GM12878 (cell line): Measurements from ENCODE around the gene GPR68. TPM values are rescaled to one million over a fixed set of nuclear protein-coding genes. Genes with fewer than 3 reads are reported as not detected.
A peak's percentile ranks its signal among the peaks of the same experiment; 100 is the strongest.

ENCODE experiments used
- ASH2L ChIP-seq: fragments of 300-600, 200-600 bp; sonication (generic); IDR thresholded peaks from 2 replicates; pipeline ENCODE4 v1.6.1; 2017; ENCODE audit warnings: low read depth, mild to moderate bottlenecking, borderline replicate concordance
- ATF7 ChIP-seq: fragments of 450-650 bp; IDR thresholded peaks from 2 replicates; pipeline ENCODE4 v1.6.1; 2016; ENCODE audit warnings: low read depth, mild to moderate bottlenecking
- DPF2 ChIP-seq: fragments of 450-650 bp; IDR thresholded peaks from 2 replicates; pipeline ENCODE4 v1.6.1; 2017; ENCODE audit warnings: mild to moderate bottlenecking
- FOXM1 ChIP-seq: IDR thresholded peaks from 2 replicates; pipeline ENCODE4 v1.6.1; 2012; ENCODE audit warnings: low read depth, mild to moderate bottlenecking, inconsistent platforms, low read length, moderate library complexity
- HCFC1 ChIP-seq: fragments of 150-350 bp; IDR thresholded peaks from 2 replicates; pipeline ENCODE4 v1.6.1; 2014; ENCODE audit warnings: low read length
- HDAC2 ChIP-seq: fragments of 200-600 bp; sonication (generic); IDR thresholded peaks from 2 replicates; pipeline ENCODE4 v1.6.1; 2017
- IKZF2 ChIP-seq, 2 experiments: fragments of 450-650 bp; IDR thresholded peaks; 2 replicates each; pipeline ENCODE4 v1.6.1; 2017; ENCODE audit warnings: mild to moderate bottlenecking in 2 of 2, moderate library complexity in 2 of 2
- MEF2B ChIP-seq: fragments of 450-650 bp; IDR thresholded peaks from 2 replicates; pipeline ENCODE4 v1.6.1; 2018; ENCODE audit warnings: mild to moderate bottlenecking, moderate library complexity; ENCODE audit not compliant: partially characterized antibody, poor library complexity, severe bottlenecking
- MTA2 ChIP-seq: fragments of 450-650 bp; IDR thresholded peaks from 2 replicates; pipeline ENCODE4 v1.6.1; 2016; ENCODE audit warnings: low read depth, mild to moderate bottlenecking, moderate library complexity
- PAX8 ChIP-seq: fragments of 450-650 bp; IDR thresholded peaks from 2 replicates; pipeline ENCODE4 v1.6.1; 2017; ENCODE audit warnings: mild to moderate bottlenecking, moderate library complexity
- POLR2A ChIP-seq: IDR thresholded peaks from 2 replicates; pipeline ENCODE4 v1.6.1; 2011; ENCODE audit warnings: low read depth, mild to moderate bottlenecking, low read length
- RAD51 ChIP-seq: fragments of 450-650 bp; IDR thresholded peaks from 2 replicates; pipeline ENCODE4 v1.6.1; 2016; ENCODE audit warnings: moderate library complexity, mild to moderate bottlenecking, inconsistent platforms
- RUNX3 ChIP-seq: IDR thresholded peaks from 2 replicates; pipeline ENCODE4 v1.6.1; 2012; ENCODE audit warnings: low read length, inconsistent platforms
- WRNIP1 ChIP-seq: IDR thresholded peaks from 2 replicates; pipeline ENCODE4 v1.6.1; 2011; ENCODE audit warnings: low read depth, low read length, improper control_type of control experiment, borderline replicate concordance
- YBX1 ChIP-seq: fragments of 450-650 bp; IDR thresholded peaks from 2 replicates; pipeline ENCODE4 v1.6.1; 2016; ENCODE audit warnings: antibody characterized with exemption
- ZNF217 ChIP-seq: fragments of 450-650 bp; IDR thresholded peaks from 2 replicates; pipeline ENCODE4 v1.6.1; 2017; ENCODE audit warnings: antibody characterized with exemption, mild to moderate bottlenecking
- ZZZ3 ChIP-seq: IDR thresholded peaks from 2 replicates; pipeline ENCODE4 v1.6.1; 2011; ENCODE audit warnings: low read depth; ENCODE audit not compliant: control insufficient read depth, insufficient read length
- polyA plus RNA-seq, 11 experiments: library from polyadenylated mRNA; depleted of rRNA in 4 of 11; unstranded in 6 of 11; stranded (reverse) in 5 of 11; fragments of >200 nt; fragmentation: Nextera tagmentation in 4 of 11; fragmentation: Illumina TruSeq in 1 of 11; extraction: Ambion mirVana in 4 of 11; extraction: Trizol in 1 of 11; gene quantifications; 1 replicate in 1 of 11; 2 replicates in 10 of 11; pipeline versions ENCODE4 v1.2.1 to v1.2.3, GENCODE V29; 2011 to 2016; ENCODE audit warnings: inconsistent platforms in 2 of 11, missing spikeins in 2 of 11, low read depth in 1 of 11
- total RNA-seq, 4 experiments: library from RNA; depleted of rRNA in 3 of 4; stranded (reverse); fragments of >200 nt in 3 of 4; fragmentation: Illumina TruSeq in 1 of 4; extraction: Trizol in 1 of 4; gene quantifications; 2 replicates each; pipeline versions ENCODE4 v1.2.1 to v1.2.3, GENCODE V29; 2013 to 2021
- TF ChIP-seq, protein P1 (sequence below): IDR thresholded peaks from 2 replicates; pipeline ENCODE4 v1.6.1; 2012; ENCODE audit warnings: low read depth, low read length, improper control_type of control experiment
- TF ChIP-seq, protein P2 (sequence below): IDR thresholded peaks from 2 replicates; pipeline ENCODE4 v1.6.1; 2011; ENCODE audit warnings: borderline replicate concordance, low read depth, mild to moderate bottlenecking, moderate library complexity, low read length; ENCODE audit not compliant: insufficient read depth, poor library complexity, severe bottlenecking
- TF ChIP-seq, protein P3 (sequence below): fragments of 450-650 bp; IDR thresholded peaks from 2 replicates; pipeline ENCODE4 v1.6.1; 2016; ENCODE audit warnings: mild to moderate bottlenecking, moderate library complexity, borderline replicate concordance
- TF ChIP-seq, protein P4 (sequence below): IDR thresholded peaks from 2 replicates; pipeline ENCODE4 v1.6.1; 2012; ENCODE audit warnings: low read depth, low read length, improper control_type of control experiment
- TF ChIP-seq, protein P5 (sequence below): IDR thresholded peaks from 2 replicates; pipeline ENCODE4 v1.6.1; 2012; ENCODE audit warnings: low read length, inconsistent platforms

Gene GPR68
- total and polyA plus RNA-seq, 10 of the 15 experiments (the other 5 are each of a cell fraction or from before 2014, with no cell fraction given), result 0.06 to 3.4 (median 1.8) TPM

DNA sequence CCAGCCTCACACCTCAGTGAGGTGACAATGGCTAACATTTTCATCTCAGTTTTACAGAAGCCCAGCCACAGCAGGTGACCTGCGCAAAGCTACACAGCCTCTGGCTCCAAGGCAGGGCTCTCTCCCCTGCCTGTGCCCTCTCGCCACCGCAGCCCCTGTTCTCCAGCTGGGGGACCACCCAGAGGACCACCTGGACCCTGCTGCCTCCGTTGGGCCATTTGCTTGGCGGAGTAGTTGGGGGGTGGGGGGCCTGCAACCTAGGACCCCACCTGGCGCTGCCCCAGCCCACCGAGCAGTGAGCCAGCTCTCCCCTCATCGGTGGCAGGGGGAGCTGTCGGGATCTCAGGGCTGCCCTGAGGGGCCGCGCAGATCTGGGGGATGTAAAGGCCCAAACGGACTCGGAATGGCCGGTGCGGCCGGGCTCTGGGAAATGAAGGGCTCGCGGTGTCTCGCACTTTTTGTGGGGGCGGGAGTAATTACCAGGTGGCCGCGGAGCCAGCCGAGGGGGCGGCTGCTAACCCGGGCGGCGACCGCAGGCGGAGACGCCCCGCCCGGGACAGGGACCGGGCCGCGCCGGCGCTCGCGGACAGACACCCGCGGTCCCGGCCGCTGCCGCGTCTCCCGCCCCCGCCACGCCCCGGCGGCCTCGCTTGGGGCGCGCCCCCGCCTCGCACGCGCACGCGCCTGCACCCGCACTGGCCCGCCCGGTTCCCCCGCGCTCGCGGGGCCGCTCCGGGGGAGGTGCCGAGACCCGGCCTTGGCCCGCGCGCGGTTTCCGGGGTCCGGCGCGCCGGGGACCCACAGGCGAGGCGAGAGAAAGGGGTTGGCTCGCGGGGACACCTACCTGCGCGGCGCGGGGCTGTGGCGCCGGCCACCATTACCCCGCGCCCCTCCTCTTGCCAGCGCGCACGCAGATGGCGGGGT, 8.6 kb upstream of the GPR68 start (continued):
- no peak for TF ChIP-seq ZNF217
- TF ChIP-seq, protein P1, sequence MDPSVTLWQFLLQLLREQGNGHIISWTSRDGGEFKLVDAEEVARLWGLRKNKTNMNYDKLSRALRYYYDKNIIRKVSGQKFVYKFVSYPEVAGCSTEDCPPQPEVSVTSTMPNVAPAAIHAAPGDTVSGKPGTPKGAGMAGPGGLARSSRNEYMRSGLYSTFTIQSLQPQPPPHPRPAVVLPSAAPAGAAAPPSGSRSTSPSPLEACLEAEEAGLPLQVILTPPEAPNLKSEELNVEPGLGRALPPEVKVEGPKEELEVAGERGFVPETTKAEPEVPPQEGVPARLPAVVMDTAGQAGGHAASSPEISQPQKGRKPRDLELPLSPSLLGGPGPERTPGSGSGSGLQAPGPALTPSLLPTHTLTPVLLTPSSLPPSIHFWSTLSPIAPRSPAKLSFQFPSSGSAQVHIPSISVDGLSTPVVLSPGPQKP, result no peak
- TF ChIP-seq DPF2, result 0 out of 2 replicates have a peak, but pooled peaks have one; percentile 66
- TF ChIP-seq, protein P2, sequence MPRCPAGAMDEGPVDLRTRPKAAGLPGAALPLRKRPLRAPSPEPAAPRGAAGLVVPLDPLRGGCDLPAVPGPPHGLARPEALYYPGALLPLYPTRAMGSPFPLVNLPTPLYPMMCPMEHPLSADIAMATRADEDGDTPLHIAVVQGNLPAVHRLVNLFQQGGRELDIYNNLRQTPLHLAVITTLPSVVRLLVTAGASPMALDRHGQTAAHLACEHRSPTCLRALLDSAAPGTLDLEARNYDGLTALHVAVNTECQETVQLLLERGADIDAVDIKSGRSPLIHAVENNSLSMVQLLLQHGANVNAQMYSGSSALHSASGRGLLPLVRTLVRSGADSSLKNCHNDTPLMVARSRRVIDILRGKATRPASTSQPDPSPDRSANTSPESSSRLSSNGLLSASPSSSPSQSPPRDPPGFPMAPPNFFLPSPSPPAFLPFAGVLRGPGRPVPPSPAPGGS, result no peak
- no peak for TF ChIP-seq WRNIP1
- TF ChIP-seq, protein P3, sequence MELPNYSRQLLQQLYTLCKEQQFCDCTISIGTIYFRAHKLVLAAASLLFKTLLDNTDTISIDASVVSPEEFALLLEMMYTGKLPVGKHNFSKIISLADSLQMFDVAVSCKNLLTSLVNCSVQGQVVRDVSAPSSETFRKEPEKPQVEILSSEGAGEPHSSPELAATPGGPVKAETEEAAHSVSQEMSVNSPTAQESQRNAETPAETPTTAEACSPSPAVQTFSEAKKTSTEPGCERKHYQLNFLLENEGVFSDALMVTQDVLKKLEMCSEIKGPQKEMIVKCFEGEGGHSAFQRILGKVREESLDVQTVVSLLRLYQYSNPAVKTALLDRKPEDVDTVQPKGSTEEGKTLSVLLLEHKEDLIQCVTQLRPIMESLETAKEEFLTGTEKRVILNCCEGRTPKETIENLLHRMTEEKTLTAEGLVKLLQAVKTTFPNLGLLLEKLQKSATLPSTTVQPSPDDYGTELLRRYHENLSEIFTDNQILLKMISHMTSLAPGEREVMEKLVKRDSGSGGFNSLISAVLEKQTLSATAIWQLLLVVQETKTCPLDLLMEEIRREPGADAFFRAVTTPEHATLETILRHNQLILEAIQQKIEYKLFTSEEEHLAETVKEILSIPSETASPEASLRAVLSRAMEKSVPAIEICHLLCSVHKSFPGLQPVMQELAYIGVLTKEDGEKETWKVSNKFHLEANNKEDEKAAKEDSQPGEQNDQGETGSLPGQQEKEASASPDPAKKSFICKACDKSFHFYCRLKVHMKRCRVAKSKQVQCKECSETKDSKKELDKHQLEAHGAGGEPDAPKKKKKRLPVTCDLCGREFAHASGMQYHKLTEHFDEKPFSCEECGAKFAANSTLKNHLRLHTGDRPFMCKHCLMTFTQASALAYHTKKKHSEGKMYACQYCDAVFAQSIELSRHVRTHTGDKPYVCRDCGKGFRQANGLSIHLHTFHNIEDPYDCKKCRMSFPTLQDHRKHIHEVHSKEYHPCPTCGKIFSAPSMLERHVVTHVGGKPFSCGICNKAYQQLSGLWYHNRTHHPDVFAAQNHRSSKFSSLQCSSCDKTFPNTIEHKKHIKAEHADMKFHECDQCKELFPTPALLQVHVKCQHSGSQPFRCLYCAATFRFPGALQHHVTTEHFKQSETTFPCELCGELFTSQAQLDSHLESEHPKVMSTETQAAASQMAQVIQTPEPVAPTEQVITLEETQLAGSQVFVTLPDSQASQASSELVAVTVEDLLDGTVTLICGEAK, result no peak
- TF ChIP-seq, protein P4, sequence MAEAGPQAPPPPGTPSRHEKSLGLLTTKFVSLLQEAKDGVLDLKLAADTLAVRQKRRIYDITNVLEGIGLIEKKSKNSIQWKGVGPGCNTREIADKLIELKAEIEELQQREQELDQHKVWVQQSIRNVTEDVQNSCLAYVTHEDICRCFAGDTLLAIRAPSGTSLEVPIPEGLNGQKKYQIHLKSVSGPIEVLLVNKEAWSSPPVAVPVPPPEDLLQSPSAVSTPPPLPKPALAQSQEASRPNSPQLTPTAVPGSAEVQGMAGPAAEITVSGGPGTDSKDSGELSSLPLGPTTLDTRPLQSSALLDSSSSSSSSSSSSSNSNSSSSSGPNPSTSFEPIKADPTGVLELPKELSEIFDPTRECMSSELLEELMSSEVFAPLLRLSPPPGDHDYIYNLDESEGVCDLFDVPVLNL, result no peak
- peak; percentile 50; the same call in 1 of the 2 replicates for TF ChIP-seq RUNX3
- TF ChIP-seq YBX1, result no peak
- no peak for TF ChIP-seq RAD51
- no peak for TF ChIP-seq MEF2B
- no peak for TF ChIP-seq PAX8
- TF ChIP-seq HDAC2, result no peak
- no peak for TF ChIP-seq ZZZ3
- no peak for TF ChIP-seq IKZF2 (IDR thresholded peaks at IDR 0.05)
- TF ChIP-seq, protein P5, sequence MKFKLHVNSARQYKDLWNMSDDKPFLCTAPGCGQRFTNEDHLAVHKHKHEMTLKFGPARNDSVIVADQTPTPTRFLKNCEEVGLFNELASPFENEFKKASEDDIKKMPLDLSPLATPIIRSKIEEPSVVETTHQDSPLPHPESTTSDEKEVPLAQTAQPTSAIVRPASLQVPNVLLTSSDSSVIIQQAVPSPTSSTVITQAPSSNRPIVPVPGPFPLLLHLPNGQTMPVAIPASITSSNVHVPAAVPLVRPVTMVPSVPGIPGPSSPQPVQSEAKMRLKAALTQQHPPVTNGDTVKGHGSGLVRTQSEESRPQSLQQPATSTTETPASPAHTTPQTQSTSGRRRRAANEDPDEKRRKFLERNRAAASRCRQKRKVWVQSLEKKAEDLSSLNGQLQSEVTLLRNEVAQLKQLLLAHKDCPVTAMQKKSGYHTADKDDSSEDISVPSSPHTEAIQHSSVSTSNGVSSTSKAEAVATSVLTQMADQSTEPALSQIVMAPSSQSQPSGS, result no peak
- no peak for TF ChIP-seq FOXM1
- no peak for TF ChIP-seq ATF7
- no peak for TF ChIP-seq HCFC1
- peak; percentile 12; the same call in 1 of the 2 replicates for TF ChIP-seq POLR2A
- no peak for TF ChIP-seq ASH2L
- TF ChIP-seq MTA2, result no peak
